GM21529 (cell line): Measurements from ENCODE around the gene PIH1D1.

Source experiments
- ATAC-seq: cut with Tn5 transposase; IDR thresholded peaks from one replicate; pipeline ENCODE4 v1.9.1; 2021; ENCODE audit not compliant: unreplicated experiment

PIH1D1 gene

GRCh38 chr19:49421039-49421877 lies 30.4 kb downstream of the PIH1D1 start:
- ATAC-seq, result no peak

GRCh38 chr19:49420227-49420626 lies 31.4 kb downstream of the PIH1D1 start:
- no peak for ATAC-seq

- no peak for ATAC-seq
Observed at GRCh38 chr19:49419173-49419572, 32.4 kb downstream of the PIH1D1 start.

- no peak for ATAC-seq
Observed at GRCh38 chr19:49418511-49418910, 33.1 kb downstream of the PIH1D1 start.

GRCh38 chr19:49417088-49417487 lies 34.5 kb downstream of the PIH1D1 start:
- no peak for ATAC-seq

GRCh38 chr19:49415810-49416200 lies 35.8 kb downstream of the PIH1D1 start:
- no peak for ATAC-seq

GRCh38 chr19:49415102-49415809 lies 36.4 kb downstream of the PIH1D1 start:
- no peak for ATAC-seq

- no peak for ATAC-seq
Observed at GRCh38 chr19:49414256-49414655, 37.4 kb downstream of the PIH1D1 start.

- ATAC-seq, result no peak
Observed at GRCh38 chr19:49413348-49413747, 38.3 kb downstream of the PIH1D1 start.

- no peak for ATAC-seq
Observed at GRCh38 chr19:49411681-49412326, 39.8 kb downstream of the PIH1D1 start.

GRCh38 chr19:49409441-49410029 lies 42.1 kb downstream of the PIH1D1 start:
- ATAC-seq, result no peak

- no peak for ATAC-seq
Observed at GRCh38 chr19:49408816-49409440, 42.7 kb downstream of the PIH1D1 start.

- ATAC-seq, result no peak
Observed at GRCh38 chr19:49407482-49408015, 44.1 kb downstream of the PIH1D1 start.

GRCh38 chr19:49407079-49407478 lies 44.5 kb downstream of the PIH1D1 start:
- ATAC-seq, result no peak

- ATAC-seq, result no peak
Observed at GRCh38 chr19:49403404-49404187, 48.0 kb downstream of the PIH1D1 start.

GRCh38 chr19:49400029-49400428 lies 51.6 kb downstream of the PIH1D1 start:
- no peak for ATAC-seq

- ATAC-seq, result no peak
Observed at GRCh38 chr19:49398931-49399330, 52.7 kb downstream of the PIH1D1 start.

GRCh38 chr19:49398001-49398615 lies 53.5 kb downstream of the PIH1D1 start:
- no peak for ATAC-seq

- ATAC-seq, result no peak
Observed at GRCh38 chr19:49396738-49397505, 54.7 kb downstream of the PIH1D1 start.
